Endodermal cell (in vitro differentiated cells): Measurements from ENCODE around the gene ESR2. TPM values are rescaled to one million over a fixed set of nuclear protein-coding genes. Genes with fewer than 3 reads are reported as not detected.

Experiments
- DNase-seq: peaks from one replicate; pipeline ENCODE4 v3.0.0-alpha.2; 2017
- H3K27ac ChIP-seq: 2 replicates; pipeline ENCODE4 v1.5.1; 2013; ENCODE audit warnings: mild to moderate bottlenecking, low read depth, low read length, moderate library complexity
- H3K27me3 ChIP-seq: 2 replicates; pipeline ENCODE4 v1.6.1; 2013; ENCODE audit warnings: mild to moderate bottlenecking, low read length, moderate library complexity; ENCODE audit not compliant: insufficient read depth, control insufficient read depth, poor library complexity, severe bottlenecking
- H3K36me3 ChIP-seq: 2 replicates; pipeline ENCODE4 v1.7.0; 2013; ENCODE audit warnings: mild to moderate bottlenecking, low read length, moderate library complexity; ENCODE audit not compliant: control insufficient read depth, insufficient read depth
- H3K4me1 ChIP-seq: one replicate; pipeline ENCODE4 v1.7.0; 2013; ENCODE audit warnings: low read length; ENCODE audit not compliant: control insufficient read depth, insufficient read depth
- H3K4me3 ChIP-seq: 2 replicates; pipeline ENCODE4 v1.5.1; 2013; ENCODE audit warnings: mild to moderate bottlenecking, low read length, moderate library complexity
- H3K9ac ChIP-seq: 2 replicates; pipeline ENCODE4 v1.6.1; 2013; ENCODE audit warnings: mild to moderate bottlenecking, low read length, moderate library complexity; ENCODE audit not compliant: poor library complexity, severe bottlenecking; ENCODE audit errors: extremely low read depth
- H3K9me3 ChIP-seq: 2 replicates; pipeline ENCODE4 v1.6.1; 2013; ENCODE audit warnings: mild to moderate bottlenecking, low read length, moderate library complexity; ENCODE audit not compliant: control insufficient read depth
- H3K27ac Mint-ChIP-seq: 2 replicates; pipeline ENCODE4 v1.8.0; 2020; ENCODE audit warnings: mixed read lengths
- H3K27me3 Mint-ChIP-seq: 2 replicates; pipeline ENCODE4 v1.8.0; 2021; ENCODE audit warnings: mild to moderate bottlenecking, mixed read lengths; ENCODE audit not compliant: insufficient read depth
- H3K36me3 Mint-ChIP-seq: 2 replicates; pipeline ENCODE4 v1.8.0; 2020; ENCODE audit warnings: low read depth, mixed read lengths
- H3K4me1 Mint-ChIP-seq: 2 replicates; pipeline ENCODE4 v1.8.0; 2020; ENCODE audit warnings: mixed read lengths
- H3K4me3 Mint-ChIP-seq: 2 replicates; pipeline ENCODE4 v1.8.0; 2020; ENCODE audit warnings: mild to moderate bottlenecking, moderate library complexity, mixed read lengths
- H3K9me3 Mint-ChIP-seq: 2 replicates; pipeline ENCODE4 v1.8.0; 2020; ENCODE audit warnings: mild to moderate bottlenecking, mixed read lengths
- CTCF ChIP-seq: fragments of 200-600 bp; sonication (generic); conservative IDR thresholded peaks from 2 replicates; pipeline ENCODE4 v1.5.0; 2021; ENCODE audit warnings: antibody characterized with exemption, mild to moderate bottlenecking
- WGBS, 2 experiments: methylation state at CpG; one replicate each; pipeline versions ENCODE4 v1.1.5 to v1.1.7; 2013; ENCODE audit warnings: missing lambda C conversion rate in 2 of 2, mixed read lengths in 1 of 2; ENCODE audit not compliant: insufficient coverage in 1 of 2, insufficient read length in 1 of 2; 5-methylcytosine and 5-hydroxymethylcytosine counted together
- total RNA-seq, 2 donors: library from RNA; stranded (reverse); fragmentation: NEBNext Ultra II Directional in 1 of 2; extraction: Animal tissue kit (Norgen Biotek cat#: 25700) in 1 of 2; gene quantifications; 2 replicates in 1 of 2; 3 replicates in 1 of 2; pipeline ENCODE4 v1.2.1, GENCODE V29; 2021

The ESR2 gene
- total RNA-seq, 2 donors from 2014 or later: 0.57 to 0.66 TPM

- H3K4me1 ChIP-seq: no peaks in the 10 kb centered on the region
- H3K36me3 Mint-ChIP-seq: no peaks in the 10 kb centered on the region
- H3K9me3 ChIP-seq: no peaks in the 10 kb centered on the region
- no peaks in the 10 kb centered on the region for H3K4me1 Mint-ChIP-seq
- TF ChIP-seq CTCF: no peak
- no peaks in the 10 kb centered on the region for H3K27me3 ChIP-seq
- no peak overlapping the region for H3K4me3 ChIP-seq
- no peaks in the 10 kb centered on the region for H3K36me3 ChIP-seq
- H3K4me3 Mint-ChIP-seq: no peak overlapping the region
- 89 to 91% methylated on average over 3 to 7 of the region's 7 CpGs for WGBS, 2 experiments
- DNase-seq: peak; percentile 3
- H3K9ac ChIP-seq: no peak overlapping the region
- H3K27ac Mint-ChIP-seq: no peak overlapping the region
- H3K27me3 Mint-ChIP-seq: no peaks in the 10 kb centered on the region
- H3K27ac ChIP-seq: no peak overlapping the region
- no peaks in the 10 kb centered on the region for H3K9me3 Mint-ChIP-seq
Observed at GRCh38 chr14:64249363-64249762, 44.8 kb downstream of the ESR2 start.

- Mint-ChIP-seq H3K27me3 (no peaks in the 10 kb centered on the region), H3K4me3 (no peak overlapping the region), H3K27ac (no peak overlapping the region), H3K36me3 (no peaks in the 10 kb centered on the region), H3K9me3 (no peaks in the 10 kb centered on the region), H3K4me1 (no peaks in the 10 kb centered on the region)
- Histone ChIP-seq H3K4me1 (no peaks in the 10 kb centered on the region), H3K9me3 (no peaks in the 10 kb centered on the region), H3K27me3 (no peaks in the 10 kb centered on the region), H3K9ac (no peak overlapping the region), H3K27ac (no peak overlapping the region), H3K36me3 (no peaks in the 10 kb centered on the region), H3K4me3 (no peak overlapping the region)
- DNase-seq: peak; percentile 12
- no peak for TF ChIP-seq CTCF
- WGBS, 2 experiments: 70 to 100% methylated on average over 1 to 4 of the region's 4 CpGs
Observed at GRCh38 chr14:64248689-64249088, 45.5 kb downstream of the ESR2 start.

GRCh38 chr14:64247195-64247594 lies 47.0 kb downstream of the ESR2 start:
- Mint-ChIP-seq H3K27me3 (no peaks in the 10 kb centered on the region), H3K4me3 (no peak overlapping the region), H3K4me1 (no peaks in the 10 kb centered on the region), H3K27ac (no peak overlapping the region), H3K36me3 (no peaks in the 10 kb centered on the region), H3K9me3 (no peaks in the 10 kb centered on the region)
- no peak overlapping the region for H3K9ac ChIP-seq
- peak; percentile 2 for DNase-seq
- no peak overlapping the region for H3K4me3 ChIP-seq
- no peaks in the 10 kb centered on the region for H3K36me3 ChIP-seq
- WGBS, 2 experiments: 91 to 96% methylated on average over 3 of the region's 3 CpGs
- H3K9me3 ChIP-seq: no peaks in the 10 kb centered on the region
- no peaks in the 10 kb centered on the region for H3K4me1 ChIP-seq
- H3K27ac ChIP-seq: no peak overlapping the region
- no peak for TF ChIP-seq CTCF
- H3K27me3 ChIP-seq: no peaks in the 10 kb centered on the region
